HG03571 (cell line): Measurements from ENCODE around the gene GALNTL6.
A peak's percentile ranks its signal among the peaks of the same experiment; 100 is the strongest.
"Not testable (repeated sequence)": the region's sequence is repeated elsewhere in the genome, so short reads cannot be mapped to it uniquely, and the experiment has no call there.

ENCODE experiments used
- ATAC-seq: cut with Tn5 transposase; IDR thresholded peaks from one replicate; pipeline ENCODE4 v1.9.1; 2021; ENCODE audit not compliant: unreplicated experiment

Gene GALNTL6

DNA sequence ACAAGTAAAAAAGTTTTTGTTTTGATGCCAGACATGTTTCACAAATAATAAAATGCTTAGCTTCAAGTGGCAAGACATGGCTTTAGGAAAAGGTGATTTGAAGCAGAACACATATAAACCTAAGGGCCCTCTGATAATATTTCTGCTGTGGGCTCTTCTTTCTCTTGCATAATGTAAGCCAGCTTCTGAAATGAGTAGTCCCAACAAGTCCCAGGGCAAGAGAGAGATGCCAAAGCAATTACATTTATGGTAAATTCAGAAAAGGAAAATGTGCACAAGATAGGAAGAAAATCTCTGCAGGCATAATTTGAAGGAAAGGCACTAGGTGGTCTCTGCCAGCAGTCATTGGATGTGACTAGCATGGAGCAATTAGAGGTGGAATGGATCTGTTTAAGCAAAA is 1184.7 kb downstream of the GALNTL6 start:
- no peak for ATAC-seq

DNA sequence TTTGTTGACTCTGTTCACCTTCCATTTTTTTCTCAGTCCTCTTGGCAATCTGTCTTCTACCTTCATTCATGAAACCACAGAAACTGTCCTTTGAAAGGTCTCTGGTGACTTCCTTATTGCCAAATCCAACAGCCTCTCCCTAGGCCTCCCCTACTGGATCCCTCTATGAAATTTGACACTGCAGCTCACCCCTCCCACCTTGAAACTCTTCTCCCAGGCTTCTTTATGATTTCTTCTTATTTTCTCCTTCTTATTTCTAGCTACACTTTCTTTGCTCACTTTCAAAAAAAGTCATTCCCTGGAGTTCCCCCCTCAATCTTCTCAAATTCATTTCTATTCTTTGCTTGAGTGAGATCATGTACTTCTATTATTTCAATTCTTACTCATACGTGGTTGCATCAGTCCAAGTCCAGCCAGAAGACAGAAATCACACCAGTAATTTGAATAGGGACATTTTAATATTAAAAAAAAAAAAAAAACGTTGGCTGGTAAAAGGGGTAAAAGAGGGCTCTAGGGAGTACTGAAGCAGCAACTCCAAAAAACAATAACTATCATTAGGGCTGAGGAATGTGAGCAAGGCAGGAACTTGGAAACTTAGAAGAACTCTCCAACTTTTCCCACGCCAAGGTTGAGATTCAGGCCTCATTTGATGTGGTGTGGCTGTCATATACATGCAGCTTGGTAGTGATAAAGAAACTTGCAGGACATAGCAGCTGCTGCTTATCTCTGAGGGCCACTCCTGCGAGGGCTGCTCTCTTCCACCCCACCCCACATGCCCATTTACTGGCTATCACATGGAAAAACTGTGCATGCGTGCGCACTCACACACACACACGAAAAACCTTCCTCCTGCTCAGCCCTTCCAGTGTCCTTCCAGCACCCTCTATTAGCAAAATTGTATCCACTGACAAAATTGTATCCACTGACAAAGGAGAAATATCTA is 1185.6 kb downstream of the GALNTL6 start:
- ATAC-seq: no peak

DNA sequence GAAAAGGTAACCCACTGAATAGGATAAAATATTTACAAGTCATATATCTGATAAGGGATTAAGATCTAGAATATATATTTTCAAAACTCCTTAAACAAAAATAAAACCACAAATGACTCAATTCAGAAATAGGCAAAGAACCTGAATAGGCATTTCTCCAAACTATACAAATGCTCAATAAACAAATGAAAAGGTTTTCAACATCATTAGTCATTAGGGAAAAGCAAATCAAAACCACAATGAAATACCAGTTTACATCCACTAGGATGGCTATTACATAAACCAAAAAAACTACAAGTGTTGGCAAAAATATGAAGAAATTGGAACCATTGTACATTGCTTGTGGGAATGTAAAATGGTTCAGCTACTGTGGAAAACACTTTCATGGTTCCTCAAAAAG is 1188.4 kb downstream of the GALNTL6 start:
- no peak for ATAC-seq

DNA sequence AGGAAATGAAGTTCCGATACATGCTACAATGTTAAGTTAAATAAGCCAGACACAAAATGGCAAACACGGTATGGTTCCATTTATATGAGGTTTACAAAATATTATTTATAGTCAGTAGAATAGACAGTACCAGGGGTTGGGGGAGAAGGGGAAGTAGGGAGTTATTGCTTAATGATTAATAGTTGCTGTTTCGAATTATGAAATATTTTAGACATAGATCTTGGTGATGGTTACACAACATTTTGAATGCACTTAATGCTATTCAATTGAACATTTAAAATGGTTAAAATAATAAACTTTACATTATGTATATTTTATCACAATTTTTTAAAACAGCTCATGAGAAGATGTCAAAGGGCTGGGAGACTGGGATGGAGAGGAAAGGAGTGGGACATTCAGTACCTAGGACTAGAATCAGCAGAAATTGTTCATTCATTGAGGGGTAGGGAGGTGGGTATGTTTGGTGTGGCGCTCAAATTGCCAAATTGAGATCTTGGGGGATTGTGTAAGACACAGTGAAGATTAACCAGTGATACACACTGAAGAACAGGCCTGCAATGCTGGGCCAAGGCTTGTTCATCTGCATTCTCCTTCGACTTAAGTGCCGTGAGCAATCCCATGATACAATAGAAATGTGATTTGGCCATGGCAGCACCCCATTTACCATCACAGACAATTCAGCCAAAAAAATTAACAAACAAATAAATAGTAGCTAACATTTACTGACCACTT is 1189.8 kb downstream of the GALNTL6 start:
- no peak for ATAC-seq

DNA sequence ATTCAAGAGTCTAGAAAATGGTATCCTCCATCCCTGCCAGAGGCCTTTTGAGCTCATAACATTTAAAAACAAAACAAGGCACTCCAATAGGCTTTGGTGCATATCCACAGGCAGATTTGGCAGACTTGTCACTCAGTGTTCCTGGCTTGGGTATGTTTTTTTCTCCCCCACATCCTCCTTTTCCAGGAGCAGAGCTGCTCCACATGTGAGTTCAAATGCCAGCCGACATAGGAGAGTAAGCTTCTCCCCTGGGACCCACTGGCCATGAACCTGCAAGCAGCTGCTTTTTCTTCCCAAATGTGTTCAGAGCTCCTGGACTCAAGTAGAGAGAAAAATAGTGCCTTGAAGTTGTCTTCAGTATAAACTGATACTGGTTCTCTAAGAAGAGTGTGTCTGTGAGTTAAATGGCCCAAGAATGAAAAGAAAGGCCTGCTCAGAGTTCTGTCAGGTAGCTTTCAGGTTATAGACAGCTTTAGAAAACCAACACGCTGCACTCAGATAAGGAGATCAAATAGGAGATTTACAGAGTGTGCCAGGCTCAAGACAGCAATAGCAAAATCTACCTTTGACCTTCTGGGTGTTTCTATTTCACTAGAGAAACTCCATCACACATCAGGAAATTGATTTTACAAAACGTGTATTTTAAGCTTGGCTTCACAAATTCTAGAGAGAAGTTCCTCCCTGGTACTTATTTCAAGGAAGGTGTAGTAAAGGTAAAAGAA is 1192.9 kb downstream of the GALNTL6 start:
- ATAC-seq: no peak

DNA sequence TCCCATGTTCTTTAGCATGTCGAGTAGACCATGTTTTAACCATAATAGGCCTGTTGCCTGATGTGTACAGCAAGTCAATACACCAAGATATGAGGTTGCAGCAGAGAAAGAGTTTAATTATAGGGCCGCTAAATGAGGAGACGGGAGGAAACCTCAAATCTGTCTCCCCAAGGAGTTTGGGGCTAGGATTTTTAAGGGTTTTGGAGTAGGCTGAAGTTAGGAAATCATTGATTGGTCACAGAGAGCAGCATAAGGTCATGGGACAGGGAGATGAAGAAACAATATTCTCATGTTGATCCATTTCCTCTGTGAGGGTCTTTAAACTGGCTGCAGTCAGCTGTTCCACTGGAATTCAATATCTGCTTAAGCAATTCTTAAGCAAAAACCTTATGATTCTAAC is 1195.2 kb downstream of the GALNTL6 start:
- ATAC-seq: no peak

- no peak for ATAC-seq
Observed at GRCh38 chr4:173009129-173009823, 1196.1 kb downstream of the GALNTL6 start.

DNA sequence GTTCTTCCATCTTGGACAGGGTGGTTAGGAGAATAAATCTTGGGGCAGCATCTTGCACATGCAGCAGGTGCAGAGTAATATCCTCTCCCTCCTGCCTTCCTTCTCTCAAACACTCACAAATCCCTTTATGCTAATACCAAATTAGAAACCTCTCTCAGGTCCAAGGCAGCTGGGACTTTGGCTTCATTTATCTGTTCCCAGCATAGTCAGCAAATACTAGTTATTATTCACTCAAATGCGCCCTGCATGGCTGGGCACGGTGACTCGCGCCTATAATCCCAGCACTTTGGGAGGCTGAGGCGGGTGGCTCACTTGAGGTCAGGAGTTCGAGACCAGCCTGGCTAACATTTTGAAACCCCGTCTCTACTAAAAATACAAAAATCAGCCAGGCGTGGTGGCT is 1199.4 kb downstream of the GALNTL6 start:
- no peak for ATAC-seq

DNA sequence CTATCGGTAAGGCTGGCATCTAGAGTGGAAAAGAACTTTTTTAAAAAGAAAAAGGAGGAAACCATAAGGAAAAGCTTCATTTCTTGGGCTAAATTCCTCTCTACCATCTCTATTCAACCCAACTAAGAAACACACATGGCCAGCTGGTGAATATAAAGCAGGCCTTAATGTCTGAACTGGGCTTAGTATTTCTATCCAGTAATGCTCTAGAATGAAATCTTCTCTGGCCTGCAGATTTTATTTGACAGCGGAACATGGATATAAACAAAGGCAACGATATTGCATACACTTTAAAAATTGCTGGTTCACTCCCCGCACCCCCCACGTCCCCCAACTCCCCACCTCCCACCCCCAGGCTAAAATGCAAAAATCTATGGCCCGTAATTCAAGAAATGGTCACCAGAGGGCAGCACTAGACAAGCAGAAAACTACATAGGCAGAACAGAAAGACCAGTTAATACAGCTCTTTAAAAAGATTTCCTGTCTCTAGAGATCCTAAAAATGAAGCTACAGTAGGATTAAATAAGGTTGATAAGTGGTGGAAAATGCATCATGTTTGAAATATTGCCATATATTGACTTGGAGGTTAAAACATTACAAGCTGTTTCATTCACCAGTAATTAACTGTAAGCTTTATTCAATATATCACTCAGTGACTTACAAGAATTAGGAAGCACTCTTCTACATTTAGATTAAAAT is 1200.2 kb downstream of the GALNTL6 start:
- peak; percentile 65 for ATAC-seq

GRCh38 chr4:173014113-173014558 is 1200.9 kb downstream of the GALNTL6 start:
- no peak for ATAC-seq

DNA sequence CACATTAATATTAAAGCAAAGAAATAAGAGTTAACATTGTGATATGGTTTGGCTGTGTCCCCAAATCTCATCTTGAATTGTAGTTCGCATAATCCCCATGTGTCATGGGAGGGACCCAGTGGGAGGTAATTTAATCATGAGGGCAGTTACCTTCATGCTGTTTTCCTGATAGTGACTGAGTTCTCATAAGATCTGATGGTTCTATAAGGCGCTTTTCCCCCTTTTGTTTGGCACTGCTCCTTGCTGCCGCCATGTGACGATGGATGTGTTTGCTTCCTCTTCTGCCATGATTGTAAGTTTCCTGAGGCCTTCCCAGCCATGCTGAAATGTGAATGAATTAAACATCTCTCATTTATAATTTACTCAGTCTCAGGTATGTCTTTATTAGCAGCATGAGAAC is 1201.6 kb downstream of the GALNTL6 start:
- ATAC-seq: no peak

DNA sequence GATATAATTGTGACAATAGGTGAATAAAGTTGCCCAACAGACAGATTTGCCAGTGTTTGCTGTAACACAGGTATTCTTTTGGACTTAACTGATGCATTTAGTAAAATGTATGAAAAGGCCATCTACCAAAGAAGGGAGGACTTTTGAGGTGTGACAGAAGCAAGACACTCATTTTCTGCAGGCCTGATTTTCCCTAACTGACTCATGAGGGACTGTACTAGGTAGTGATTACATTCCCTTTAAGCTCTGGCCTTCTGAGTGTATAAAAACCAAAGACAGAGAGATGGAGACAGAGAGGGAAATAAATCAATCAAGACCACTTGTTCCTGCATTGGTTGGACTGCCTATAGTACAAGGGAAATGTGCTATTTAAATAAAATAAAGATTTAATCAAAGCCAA is 1204.6 kb downstream of the GALNTL6 start:
- ATAC-seq: no peak

DNA sequence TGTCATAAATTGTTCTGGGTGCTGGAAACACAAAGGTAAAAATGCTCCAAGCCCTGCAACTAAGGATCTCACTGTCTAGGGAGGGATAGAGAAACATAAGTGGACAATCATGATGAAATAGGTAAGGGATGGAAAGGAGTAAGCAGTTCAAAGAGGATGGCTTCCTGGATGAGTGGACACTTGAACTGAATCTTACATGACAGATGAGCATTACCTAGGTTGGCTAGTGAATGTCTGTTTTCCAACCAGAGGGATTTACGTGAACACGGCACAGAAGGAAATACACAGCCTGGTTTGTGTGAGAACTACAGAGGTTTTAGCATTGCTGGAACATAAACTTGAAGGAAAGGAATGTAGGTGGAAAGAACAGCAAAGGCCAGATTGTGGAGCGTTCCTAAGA is 1205.2 kb downstream of the GALNTL6 start:
- no peak for ATAC-seq

DNA sequence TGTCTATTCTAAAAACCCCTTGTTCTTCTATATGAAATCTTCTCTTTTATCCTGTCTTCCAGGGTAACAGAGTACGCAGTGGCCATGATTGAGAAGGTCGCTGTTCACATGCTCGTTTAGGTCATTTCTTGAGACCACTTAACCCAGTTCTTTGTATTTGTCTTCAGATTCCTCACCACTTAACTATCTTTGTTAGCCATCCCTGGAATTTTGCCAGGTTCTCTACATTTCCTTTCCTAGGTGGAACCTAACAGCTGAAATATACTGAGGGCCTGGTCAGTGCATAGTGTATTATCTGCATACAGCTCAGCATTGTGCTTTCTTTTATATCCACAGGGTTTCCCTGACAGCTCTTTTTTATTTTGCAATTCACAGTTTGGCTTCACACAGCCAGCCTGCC is 1206.5 kb downstream of the GALNTL6 start:
- no peak for ATAC-seq

- not testable (repeated sequence) for ATAC-seq
Observed at GRCh38 chr4:173021746-173022573, 1208.8 kb downstream of the GALNTL6 start.

GRCh38 chr4:173024203-173024602 is 1211.0 kb downstream of the GALNTL6 start:
- ATAC-seq: no peak

GRCh38 chr4:173025131-173025530 is 1211.9 kb downstream of the GALNTL6 start:
- ATAC-seq: peak; percentile 77

DNA sequence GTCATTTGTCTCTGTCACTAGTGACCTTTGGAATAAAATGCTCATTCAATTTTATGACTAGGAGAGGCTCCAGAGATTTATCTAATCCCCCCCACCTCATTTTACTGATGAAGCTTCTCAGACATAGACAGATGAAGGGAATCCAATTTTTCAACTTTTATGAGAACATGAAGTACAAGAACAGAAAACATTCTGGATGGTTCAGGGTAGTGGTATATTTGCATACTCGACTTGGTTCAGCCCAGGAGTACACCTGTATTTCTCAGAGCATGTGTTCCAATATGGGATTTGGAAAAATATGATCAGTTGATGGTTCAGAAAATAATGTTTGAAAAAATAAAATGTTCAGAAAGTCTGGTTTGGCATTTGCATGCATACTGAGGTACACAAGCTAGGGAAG is 1224.0 kb downstream of the GALNTL6 start:
- ATAC-seq: no peak

DNA sequence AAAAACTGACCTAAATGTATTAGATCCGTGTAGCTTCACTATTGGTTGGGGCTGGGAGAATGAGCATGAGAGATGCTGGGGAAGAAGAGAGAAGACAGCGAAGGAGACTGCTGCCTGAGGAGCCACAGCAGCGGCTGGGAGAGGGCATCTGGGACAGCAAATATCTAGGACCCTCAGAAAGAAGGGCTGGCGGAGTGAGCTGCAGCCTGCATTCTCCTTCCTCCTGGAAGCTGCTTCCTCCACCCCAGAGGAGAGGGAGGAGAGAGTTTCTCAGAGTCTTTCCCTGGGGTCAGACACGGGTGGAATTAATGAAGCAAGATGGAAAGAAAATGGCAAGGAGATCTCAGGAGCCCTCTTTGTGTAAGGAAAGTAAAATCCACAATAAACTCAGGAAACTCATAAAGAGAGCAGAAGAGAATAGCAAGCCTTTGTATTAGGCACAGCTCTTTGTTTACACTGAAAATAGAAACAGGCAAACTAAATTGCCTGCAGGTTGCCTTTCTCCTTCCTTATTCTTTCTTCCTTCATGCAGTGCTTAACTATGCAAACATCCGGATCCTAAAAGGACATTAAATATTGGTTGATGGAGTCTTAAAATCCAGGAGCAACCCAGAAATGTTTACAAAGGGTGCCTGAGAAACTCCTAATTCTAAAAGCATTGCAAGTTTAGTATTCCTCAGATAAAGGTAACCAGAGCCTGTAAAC is 1225.1 kb downstream of the GALNTL6 start:
- no peak for ATAC-seq
